Panc1 (cell line): ENCODE data around the gene MGST2. TPM values are rescaled to one million over a fixed set of nuclear protein-coding genes. Genes with fewer than 3 reads are reported as not detected.

Experiments used
- ATAC-seq: fragments of 200-7000 bp; cut with Tn5 transposase; 2 replicates; pipeline ENCODE4 v1.9.1; 2020; ENCODE audit warnings: mild to moderate bottlenecking, moderate library complexity
- BruUV-seq: library from RNA; stranded (reverse); fragments of 400-500 nt; replicated peaks from 2 replicates; lab custom pipeline; 2021; lab: Mats Ljungman, UMichigan
- CTCF ChIA-PET: fragments of 300-600 bp; sonication (Branson Sonifier 250); formaldehyde crosslinking; loops from one replicate; lab custom pipeline; 2022; ENCODE audit warnings: antibody characterized with exemption; lab: Charles Lee
- POLR2A ChIA-PET: fragments of 300-600 bp; sonication (Branson Sonifier 250); formaldehyde crosslinking; loops from one replicate; lab custom pipeline; 2022; ENCODE audit warnings: antibody characterized with exemption; lab: Charles Lee
- DNase-seq: peaks from one replicate; pipeline ENCODE4 v3.0.0-alpha.2; 2010; ENCODE audit warnings: low read depth, low spot score
- H3K27ac ChIP-seq: 2 replicates; pipeline ENCODE4 v1.5.1; 2011; ENCODE audit warnings: mild to moderate bottlenecking, low read length, inconsistent platforms
- H3K27me3 ChIP-seq: fragments of 200-500 bp; sonication (Bioruptor generic); 2 replicates; pipeline ENCODE4 v1.6.0; 2014; ENCODE audit warnings: low read length, inconsistent platforms; ENCODE audit not compliant: control insufficient read depth, insufficient read depth
- H3K36me3 ChIP-seq: fragments of 200-500 bp; sonication (Bioruptor generic); 2 replicates; pipeline ENCODE4 v1.5.1; 2014; ENCODE audit warnings: inconsistent platforms, mild to moderate bottlenecking, low read length, moderate library complexity; ENCODE audit not compliant: control insufficient read depth, insufficient read depth
- H3K4me1 ChIP-seq: 2 replicates; pipeline ENCODE4 v1.5.1; 2011; ENCODE audit warnings: inconsistent platforms, mild to moderate bottlenecking, low read length, moderate library complexity; ENCODE audit not compliant: control insufficient read depth, insufficient read depth
- H3K4me3 ChIP-seq, 2 experiments: 2 replicates each; pipeline ENCODE4 v1.5.1; 2011 to 2012; ENCODE audit warnings: low read depth in 2 of 2, low read length in 2 of 2, mild to moderate bottlenecking in 2 of 2, inconsistent platforms in 1 of 2, moderate library complexity in 1 of 2
- H3K9me3 ChIP-seq: fragments of 200-500 bp; sonication (Bioruptor generic); 2 replicates; pipeline ENCODE4 v1.5.1; 2014; ENCODE audit warnings: low read depth, mild to moderate bottlenecking, inconsistent platforms, low read length, moderate library complexity; ENCODE audit not compliant: control insufficient read depth, insufficient read depth
- CTCF ChIP-seq: fragments of 450-650 bp; IDR thresholded peaks from 2 replicates; pipeline ENCODE4 v1.5.1; 2017; ENCODE audit warnings: mild to moderate bottlenecking
- POLR2AphosphoS5 ChIP-seq: IDR thresholded peaks from 2 replicates; pipeline ENCODE4 v1.6.1; 2012; ENCODE audit warnings: mild to moderate bottlenecking, low read depth, low read length, moderate library complexity
- REST ChIP-seq, 2 experiments: IDR thresholded peaks; 2 replicates each; pipeline ENCODE4 v1.6.1; 2011 to 2012; ENCODE audit warnings: low read depth in 2 of 2, control low read depth in 1 of 2, low read length in 1 of 2, mild to moderate bottlenecking in 1 of 2, moderate library complexity in 1 of 2; ENCODE audit not compliant: insufficient read depth in 1 of 2
- SIN3A ChIP-seq: IDR thresholded peaks from 2 replicates; pipeline ENCODE4 v1.6.1; 2012; ENCODE audit warnings: low read depth, mild to moderate bottlenecking, low read length, moderate library complexity, borderline replicate concordance; ENCODE audit not compliant: insufficient read depth
- TCF7L2 ChIP-seq: IDR thresholded peaks from 2 replicates; pipeline ENCODE4 v1.6.1; 2011; ENCODE audit warnings: mild to moderate bottlenecking, low read depth, low read length, inconsistent platforms
- in situ Hi-C: cut with HindIII; loops from 2 replicates; pipeline ENCODE4 v1.10.0; 2016; ENCODE audit warnings: low sequenced_read_pairs, low pct_unique_long_range_greater_than_20kb
- intact Hi-C: fragments of 100-400 bp; cut with micrococcal nuclease; formaldehyde crosslinking; loops from one replicate; pipeline ENCODE4 v1.10.0; 2022; ENCODE audit not compliant: unreplicated experiment
- total RNA-seq: library from RNA; stranded (reverse); gene quantifications from one replicate; pipeline ENCODE4 v1.2.1, GENCODE V29; 2021; ENCODE audit not compliant: unreplicated experiment

Gene MGST2
- total RNA-seq, 1 experiment from 2014 or later, result 17.4 TPM

GRCh38 chr4:139647952-139648351 is 17.7 kb upstream of the MGST2 start:
- ATAC-seq, result no peak
- no peaks in the 10 kb centered on the region for H3K27me3 ChIP-seq
- intact Hi-C loops, result no loop called here
- CTCF ChIA-PET, result interaction anchor here (0.6 kb wide), 1 partner anchor 65 kb away, joined by 5 read pairs; no protein-coding TSS in a partner anchor
- H3K4me1 ChIP-seq, result no peaks in the 10 kb centered on the region
- BruUV-seq, result no TSS peak
- no peaks in the 10 kb centered on the region for H3K9me3 ChIP-seq
- POLR2A ChIA-PET, result no interaction called here
- TF ChIP-seq SIN3A (no peak), POLR2AphosphoS5 (no peak), REST (IDR thresholded peaks at IDR 0.05; ENCODE audit: insufficient read depth in 1 of 2, low read depth in 2 of 2, low read length in 1 of 2) (no peak), TCF7L2 (no peak), CTCF (no peak)
- no peak overlapping the region for H3K27ac ChIP-seq
- in situ Hi-C loops, result no loop called here
- no peak overlapping the region for H3K4me3 ChIP-seq
- H3K36me3 ChIP-seq, result no peaks in the 10 kb centered on the region
- DNase-seq, result no peak

- H3K4me1 ChIP-seq, result no peaks in the 10 kb centered on the region
- BruUV-seq, result no TSS peak
- no peak for DNase-seq
- ChIA-PET CTCF (interaction anchor here (1.7 kb wide), 1 partner anchor 48 kb away, joined by 5 read pairs; no protein-coding TSS in a partner anchor), POLR2A (no interaction called here)
- H3K27ac ChIP-seq, result no peak overlapping the region
- H3K36me3 ChIP-seq, result no peaks in the 10 kb centered on the region
- TF ChIP-seq CTCF (peak; percentile 85), TCF7L2 (no peak)
- no peaks in the 10 kb centered on the region for H3K27me3 ChIP-seq
- intact Hi-C loops (loop anchor here (1.0 kb wide), 1 partner anchor 48 kb away; no protein-coding TSS in a partner anchor), in situ Hi-C loops (no loop called here)
- H3K9me3 ChIP-seq, result no peaks in the 10 kb centered on the region
- ATAC-seq, result peak; percentile 86
- H3K4me3 ChIP-seq, result 0 out of 4 replicates have a peak overlapping the region, but pooled peaks of 1 of the 2 experiments have one; percentile 20
Measured at GRCh38 chr4:139651282-139652194, 14.1 kb upstream of the MGST2 start.
